ENCODE data around the gene C2orf76.

DNA sequence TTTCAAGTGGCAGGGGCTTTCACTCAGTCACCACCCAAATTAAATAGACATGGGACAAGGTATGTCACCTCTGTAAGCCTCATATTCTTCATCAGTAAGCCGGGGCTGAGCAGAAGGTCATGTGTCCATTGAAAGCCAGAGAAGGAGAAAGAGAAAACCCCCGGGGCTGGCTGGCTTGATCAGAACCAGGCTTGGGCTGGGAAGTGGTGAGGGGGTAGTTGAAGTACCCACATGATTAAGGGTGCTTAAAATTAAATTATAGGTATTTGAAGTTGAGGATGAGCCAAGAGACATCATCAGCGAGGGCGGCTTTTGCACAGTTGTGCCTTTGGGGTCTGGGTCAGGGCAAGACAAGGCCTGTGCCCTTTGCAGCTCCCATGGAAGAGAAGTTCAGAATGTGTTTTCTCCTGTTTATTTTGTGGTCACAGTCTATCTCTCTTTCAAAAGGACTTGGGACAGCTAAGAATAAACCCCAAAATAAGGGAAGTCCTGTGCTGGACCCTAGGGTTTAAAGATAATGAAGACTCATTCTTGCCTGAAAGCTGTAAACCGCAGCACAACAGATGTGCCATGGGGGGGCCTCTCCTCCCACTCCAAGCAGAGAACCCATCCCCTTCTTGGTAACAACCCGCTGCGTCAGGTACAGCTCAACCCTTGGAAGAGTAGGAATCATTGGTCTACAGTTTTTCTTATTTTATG, 10.8 kb upstream of the C2orf76 start:
- no peak for TF ChIP-seq EZH2 (IDR thresholded peaks at IDR 0.05; ENCODE audit: borderline replicate concordance)
- TF ChIP-seq, protein P1, sequence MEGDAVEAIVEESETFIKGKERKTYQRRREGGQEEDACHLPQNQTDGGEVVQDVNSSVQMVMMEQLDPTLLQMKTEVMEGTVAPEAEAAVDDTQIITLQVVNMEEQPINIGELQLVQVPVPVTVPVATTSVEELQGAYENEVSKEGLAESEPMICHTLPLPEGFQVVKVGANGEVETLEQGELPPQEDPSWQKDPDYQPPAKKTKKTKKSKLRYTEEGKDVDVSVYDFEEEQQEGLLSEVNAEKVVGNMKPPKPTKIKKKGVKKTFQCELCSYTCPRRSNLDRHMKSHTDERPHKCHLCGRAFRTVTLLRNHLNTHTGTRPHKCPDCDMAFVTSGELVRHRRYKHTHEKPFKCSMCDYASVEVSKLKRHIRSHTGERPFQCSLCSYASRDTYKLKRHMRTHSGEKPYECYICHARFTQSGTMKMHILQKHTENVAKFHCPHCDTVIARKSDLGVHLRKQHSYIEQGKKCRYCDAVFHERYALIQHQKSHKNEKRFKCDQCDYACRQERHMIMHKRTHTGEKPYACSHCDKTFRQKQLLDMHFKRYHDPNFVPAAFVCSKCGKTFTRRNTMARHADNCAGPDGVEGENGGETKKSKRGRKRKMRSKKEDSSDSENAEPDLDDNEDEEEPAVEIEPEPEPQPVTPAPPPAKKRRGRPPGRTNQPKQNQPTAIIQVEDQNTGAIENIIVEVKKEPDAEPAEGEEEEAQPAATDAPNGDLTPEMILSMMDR (IDR thresholded peaks at IDR 0.05; ENCODE audit: poor library complexity) = no peak

All from hepatocyte (in vitro differentiated cells).